OCI-LY7 (cell line): ENCODE results near the gene SKP1. TPM values are rescaled to one million over a fixed set of nuclear protein-coding genes. Genes with fewer than 3 reads are reported as not detected.

Experiments
- BruUV-seq: library from RNA; stranded (reverse); fragments of 400-500 nt; replicated peaks from 2 replicates; lab custom pipeline; 2021; lab: Mats Ljungman, UMichigan
- CTCF ChIA-PET: fragments of 300-600 bp; sonication (Branson Sonifier 250); formaldehyde crosslinking; loops from one replicate; lab custom pipeline; 2022; ENCODE audit warnings: antibody characterized with exemption; ENCODE audit not compliant: unreplicated experiment; lab: Charles Lee
- POLR2A ChIA-PET: fragments of 300-600 bp; sonication (Branson Sonifier 250); formaldehyde crosslinking; loops from one replicate; lab custom pipeline; 2022; ENCODE audit warnings: antibody characterized with exemption; lab: Charles Lee
- DNase-seq: peaks from one replicate; pipeline ENCODE4 v3.0.0-alpha.2; 2015; ENCODE audit warnings: low spot score
- H2AFZ ChIP-seq: fragments of 200-600 bp; sonication (generic), shearing (Covaris generic); 2 replicates; pipeline ENCODE4 v1.6.1; 2014; ENCODE audit warnings: mild to moderate bottlenecking, antibody characterized with exemption, low read length, moderate library complexity
- H3K27ac ChIP-seq: fragments of 200-600 bp; sonication (generic); 2 replicates; pipeline ENCODE4 v1.5.1; 2014; ENCODE audit warnings: mixed run types, low read depth, mild to moderate bottlenecking, moderate library complexity, low read length, inconsistent platforms; ENCODE audit not compliant: poor library complexity, severe bottlenecking
- H3K36me3 ChIP-seq: fragments of 200-600 bp; sonication (generic); 2 replicates; pipeline ENCODE4 v1.6.1; 2014; ENCODE audit warnings: mild to moderate bottlenecking, antibody characterized with exemption, low read length, moderate library complexity, mixed read lengths; ENCODE audit not compliant: insufficient read depth
- H3K4me1 ChIP-seq: fragments of 200-600 bp; sonication (generic); 2 replicates; pipeline ENCODE4 v1.5.1; 2014; ENCODE audit warnings: mild to moderate bottlenecking, low read length; ENCODE audit not compliant: insufficient read depth, poor library complexity, severe bottlenecking
- H3K4me2 ChIP-seq: fragments of 200-600 bp; sonication (generic); 2 replicates; pipeline ENCODE4 v1.6.1; 2014; ENCODE audit warnings: mild to moderate bottlenecking, low read length
- H3K4me3 ChIP-seq: fragments of 200-600 bp; sonication (generic); 2 replicates; pipeline ENCODE4 v1.5.1; 2014; ENCODE audit warnings: mild to moderate bottlenecking, low read depth, low read length; ENCODE audit not compliant: poor library complexity, severe bottlenecking
- H3K79me2 ChIP-seq: fragments of 200-600 bp; sonication (generic); 2 replicates; pipeline ENCODE4 v1.6.1; 2016; ENCODE audit warnings: low read depth, mild to moderate bottlenecking, low read length, moderate library complexity, mixed read lengths; ENCODE audit not compliant: insufficient read depth
- H3K9me2 ChIP-seq: fragments of 200-600 bp; sonication (generic); 2 replicates; pipeline ENCODE4 v1.6.1; 2016; ENCODE audit warnings: mild to moderate bottlenecking, low read length, mixed read lengths; ENCODE audit not compliant: insufficient read depth
- H3K9me3 ChIP-seq: fragments of 200-600 bp; sonication (generic); 2 replicates; pipeline ENCODE4 v1.6.1; 2014; ENCODE audit warnings: mild to moderate bottlenecking, mixed run types, low read length, mixed read lengths
- H4K20me1 ChIP-seq: fragments of 200-600 bp; sonication (generic); 2 replicates; pipeline ENCODE4 v1.6.1; 2014; ENCODE audit warnings: mild to moderate bottlenecking, antibody characterized with exemption, low read length, moderate library complexity, mixed read lengths; ENCODE audit not compliant: insufficient read depth
- EZH2phosphoT487 ChIP-seq: fragments of 200-600 bp; sonication (generic); IDR thresholded peaks from 2 replicates; pipeline ENCODE4 v1.6.1; 2018; ENCODE audit warnings: low read depth, borderline replicate concordance, mild to moderate bottlenecking, mixed run types, antibody characterized with exemption, low read length, moderate library complexity, mixed read lengths
- intact Hi-C: fragments of 100-400 bp; cut with micrococcal nuclease; formaldehyde crosslinking; loops from one replicate; pipeline ENCODE4 v1.10.0; 2022; ENCODE audit not compliant: unreplicated experiment
- total RNA-seq, 2 experiments: library from RNA; depleted of rRNA in 1 of 2; stranded (reverse); fragments of >200 nt in 1 of 2; shearing (Covaris generic) in 1 of 2; gene quantifications; 2 replicates each; pipeline ENCODE4 v1.2.3, GENCODE V29; 2014 to 2022
- TF ChIP-seq, protein P1 (sequence below): fragments of 200-600 bp; sonication (generic); conservative IDR thresholded peaks from 2 replicates; pipeline ENCODE4 v1.5.1; 2014; ENCODE audit warnings: mild to moderate bottlenecking, antibody characterized with exemption, low read length, moderate library complexity, mixed read lengths

SKP1 gene
- total RNA-seq, 2 experiments from 2014 or later = 129 to 204 TPM

- no peak overlapping the region for H3K27ac ChIP-seq
- intact Hi-C loops = no loop called here
- H2AFZ ChIP-seq = no peak overlapping the region
- H3K9me3 ChIP-seq = no peaks in the 10 kb centered on the region
- no peak for DNase-seq
- H3K36me3 ChIP-seq = no peaks in the 10 kb centered on the region
- H3K79me2 ChIP-seq = no peaks in the 10 kb centered on the region
- H3K9me2 ChIP-seq = no peaks in the 10 kb centered on the region
- no peaks in the 10 kb centered on the region for H4K20me1 ChIP-seq
- no peak for TF ChIP-seq EZH2phosphoT487
- TF ChIP-seq, protein P1, sequence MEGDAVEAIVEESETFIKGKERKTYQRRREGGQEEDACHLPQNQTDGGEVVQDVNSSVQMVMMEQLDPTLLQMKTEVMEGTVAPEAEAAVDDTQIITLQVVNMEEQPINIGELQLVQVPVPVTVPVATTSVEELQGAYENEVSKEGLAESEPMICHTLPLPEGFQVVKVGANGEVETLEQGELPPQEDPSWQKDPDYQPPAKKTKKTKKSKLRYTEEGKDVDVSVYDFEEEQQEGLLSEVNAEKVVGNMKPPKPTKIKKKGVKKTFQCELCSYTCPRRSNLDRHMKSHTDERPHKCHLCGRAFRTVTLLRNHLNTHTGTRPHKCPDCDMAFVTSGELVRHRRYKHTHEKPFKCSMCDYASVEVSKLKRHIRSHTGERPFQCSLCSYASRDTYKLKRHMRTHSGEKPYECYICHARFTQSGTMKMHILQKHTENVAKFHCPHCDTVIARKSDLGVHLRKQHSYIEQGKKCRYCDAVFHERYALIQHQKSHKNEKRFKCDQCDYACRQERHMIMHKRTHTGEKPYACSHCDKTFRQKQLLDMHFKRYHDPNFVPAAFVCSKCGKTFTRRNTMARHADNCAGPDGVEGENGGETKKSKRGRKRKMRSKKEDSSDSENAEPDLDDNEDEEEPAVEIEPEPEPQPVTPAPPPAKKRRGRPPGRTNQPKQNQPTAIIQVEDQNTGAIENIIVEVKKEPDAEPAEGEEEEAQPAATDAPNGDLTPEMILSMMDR = no peak
- no TSS peak for BruUV-seq
- H3K4me2 ChIP-seq = no peak overlapping the region
- no peak overlapping the region for H3K4me3 ChIP-seq
- ChIA-PET POLR2A (no interaction called here), CTCF (no interaction called here)
- peaks cover 13% of the 10 kb centered on the region for H3K4me1 ChIP-seq
Observed at GRCh38 chr5:134113363-134113889, 63.3 kb downstream of the SKP1 start.

DNA sequence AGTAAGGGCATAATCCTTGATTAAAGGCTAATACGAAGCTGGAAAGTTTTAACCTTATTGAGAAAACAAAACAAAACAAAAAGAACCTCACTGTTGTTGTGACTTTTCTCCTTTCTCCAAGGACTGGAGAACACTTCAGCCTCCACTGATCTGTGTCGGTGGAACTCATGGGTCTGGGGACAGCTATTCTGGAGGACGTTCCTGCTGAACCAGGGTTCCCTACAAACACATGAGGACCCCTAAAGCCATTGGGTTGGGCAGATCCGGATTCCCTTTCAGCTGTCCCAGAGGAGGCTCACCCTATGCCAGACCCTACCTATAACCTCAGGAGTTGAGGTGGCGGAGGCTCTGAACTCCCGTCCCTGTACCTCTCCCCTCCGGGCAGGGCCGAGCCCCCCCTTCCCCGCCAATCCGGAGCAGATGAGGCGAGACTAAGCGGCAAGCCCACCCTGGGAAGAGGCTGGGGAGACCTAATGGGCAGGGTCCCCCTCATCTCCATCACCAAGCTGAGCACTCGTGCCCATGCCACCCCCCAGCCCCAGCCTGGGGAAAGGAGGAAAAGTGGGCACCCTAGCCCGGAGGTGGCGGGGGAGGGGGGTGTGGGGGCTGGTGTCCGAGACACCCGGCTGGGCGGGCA, 63.9 kb downstream of the SKP1 start:
- no TSS peak for BruUV-seq
- DNase-seq = no peak
- CTCF ChIA-PET = no interaction called here

More for the DNA sequence above, 63.9 kb downstream of the SKP1 start:
- Histone ChIP-seq H3K4me2 (no peak overlapping the region), H3K4me3 (no peak overlapping the region), H3K4me1 (peaks cover 13% of the 10 kb centered on the region), H3K9me2 (no peaks in the 10 kb centered on the region), H3K27ac (no peak overlapping the region), H4K20me1 (no peaks in the 10 kb centered on the region), H3K79me2 (no peaks in the 10 kb centered on the region), H3K36me3 (no peaks in the 10 kb centered on the region), H2AFZ (no peak overlapping the region), H3K9me3 (no peaks in the 10 kb centered on the region)
- intact Hi-C loops = no loop called here
- POLR2A ChIA-PET = no interaction called here
- TF ChIP-seq, protein P1 = no peak
- TF ChIP-seq EZH2phosphoT487 = no peak
